NB4 (cell line): ENCODE results near the gene ZNF598.

ENCODE experiments used
- CTCF ChIP-seq: IDR thresholded peaks from one replicate; pipeline ENCODE4 v1.5.1; 2012; ENCODE audit warnings: low read depth, low read length
- MAX ChIP-seq: IDR thresholded peaks from 2 replicates; pipeline ENCODE4 v1.6.1; 2011; ENCODE audit warnings: low read depth, low read length
- MYC ChIP-seq: IDR thresholded peaks from 2 replicates; pipeline ENCODE4 v1.6.1; 2011; ENCODE audit warnings: low read depth, low read length
- POLR2A ChIP-seq: IDR thresholded peaks from 2 replicates; pipeline ENCODE4 v1.6.1; 2011; ENCODE audit warnings: mild to moderate bottlenecking; ENCODE audit not compliant: insufficient read length; ENCODE audit errors: extremely low read depth

- no peak for TF ChIP-seq CTCF
- no peak for TF ChIP-seq MYC
- no peak for TF ChIP-seq POLR2A
- no peak; the same call in 1 of the 2 replicates for TF ChIP-seq MAX
Measured at GRCh38 chr16:2008631-2009163, 924 bp downstream of the ZNF598 start.
